Measurements from ENCODE around the gene KLHL2. TPM values are rescaled to one million over a fixed set of nuclear protein-coding genes. Genes with fewer than 3 reads are reported as not detected.

Gene KLHL2
- 5.5 and 8.8 TPM in 2 replicates for total RNA-seq

GRCh38 chr4:165207431-165208220 is at the start of gene KLHL2:
KLHL2 (plus strand) TSS chr4:165207561; CDS start chr4:165207877, 316 bp downstream.

GRCh38 chr4:165327211-165328100 is 120.1 kb downstream of the KLHL2 start, which contains the start of gene MSMO1:
MSMO1 (plus strand) TSS chr4:165327669; CDS start chr4:165333371, 5,702 bp downstream.

Other genes starting within 250 kb of the KLHL2 start
- 2.6 and 2.7 TPM in 2 replicates for gene TRIM61, start 229.9 kb upstream of the KLHL2 start, total RNA-seq
- not detected in 2 replicates for gene TRIM60, start 175.6 kb upstream of the KLHL2 start, total RNA-seq
- not detected in 2 replicates for gene TRIM75, start 153.7 kb upstream of the KLHL2 start, total RNA-seq
- 6.1 and 10.5 TPM in 2 replicates for gene TMEM192, start 94.7 kb upstream of the KLHL2 start, total RNA-seq
- 84.3 and 129 TPM in 2 replicates for gene MSMO1, start 120.1 kb downstream of the KLHL2 start, total RNA-seq
- gene CPE, start 171.4 kb downstream of the KLHL2 start, total RNA-seq = 2.7 and 5.7 TPM in 2 replicates